Fibroblast of skin of abdomen (primary cell): ENCODE measurements around the gene FRS2.
A peak's percentile ranks its signal among the peaks of the same experiment; 100 is the strongest.

Experiments
- DNase-seq: peaks from one replicate; pipeline ENCODE4 v3.0.0-alpha.2; 2013

The FRS2 gene

DNA sequence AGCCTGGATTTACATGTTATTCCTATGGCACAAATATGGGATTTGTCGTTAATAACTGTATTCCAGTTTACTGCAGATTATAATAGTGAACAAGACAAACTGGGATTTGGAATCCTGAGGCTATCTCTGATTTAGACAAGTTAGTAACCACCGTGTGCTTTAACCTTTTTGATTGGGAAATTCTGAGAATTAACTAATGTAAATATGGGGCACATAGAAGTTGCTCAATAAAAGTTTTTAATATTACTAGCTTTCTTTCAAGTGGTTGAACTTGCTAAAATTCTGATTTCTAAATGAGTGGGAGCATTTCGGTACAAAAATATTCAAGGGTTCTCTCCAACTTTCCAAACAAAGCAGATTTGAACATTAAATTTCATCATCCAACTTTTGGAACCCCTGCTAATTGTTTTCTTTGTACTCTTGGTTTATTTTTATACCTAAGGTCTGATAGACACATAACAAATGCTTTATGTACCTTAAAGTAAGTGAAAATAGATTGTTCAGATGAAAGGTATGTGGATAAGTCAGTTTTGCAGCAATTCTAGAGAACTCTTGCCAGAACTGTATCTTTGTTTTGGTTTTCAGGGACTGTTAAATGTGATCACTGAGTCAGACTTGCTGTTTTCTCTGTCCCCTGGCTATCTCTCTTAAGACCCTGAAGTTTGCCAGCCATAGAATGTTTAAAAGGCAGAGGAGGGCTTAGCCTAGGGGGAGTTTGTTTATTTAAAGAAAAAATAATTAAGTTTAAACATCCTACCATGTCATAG, 57.5 kb downstream of the FRS2 start:
- DNase-seq: peak; percentile 70

DNA sequence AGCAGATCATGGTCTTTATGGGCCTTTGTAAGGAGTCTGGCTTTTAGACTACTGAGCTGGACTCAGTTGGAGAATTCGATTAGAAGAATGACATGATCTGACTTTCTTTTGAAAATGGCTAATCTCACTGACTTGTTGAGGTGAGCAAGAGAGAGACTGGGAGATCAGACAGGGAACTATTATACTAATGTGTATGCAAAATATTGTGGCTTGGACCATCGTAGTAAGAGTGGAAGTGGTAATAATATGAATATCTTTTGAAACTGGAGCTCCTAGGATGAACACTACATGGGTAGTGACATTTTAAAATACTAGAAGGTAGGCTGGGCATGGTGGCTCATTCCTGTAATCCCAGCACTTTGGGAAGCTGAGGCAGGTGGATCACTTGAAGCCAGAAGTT, 58.8 kb downstream of the FRS2 start:
- no peak for DNase-seq

DNA sequence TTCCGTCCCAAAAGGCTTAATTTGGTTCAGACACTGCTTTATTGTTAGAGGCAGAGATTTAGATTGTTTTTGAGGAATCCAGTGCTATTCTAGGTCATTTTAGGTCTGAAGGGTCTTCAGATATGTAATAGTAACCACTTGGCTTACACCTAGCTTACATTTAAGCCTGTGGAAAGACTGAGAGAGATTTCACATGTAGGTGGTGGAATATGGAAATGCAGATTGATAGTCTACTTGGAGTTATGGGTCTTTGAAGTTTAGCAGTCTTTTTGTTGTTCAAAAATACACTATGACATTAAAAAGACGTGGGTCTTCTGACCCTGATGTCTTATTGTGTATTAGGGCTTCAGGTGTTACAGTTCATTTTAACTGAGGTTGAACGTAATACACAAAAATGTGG, 63.7 kb downstream of the FRS2 start:
- no peak for DNase-seq

DNA sequence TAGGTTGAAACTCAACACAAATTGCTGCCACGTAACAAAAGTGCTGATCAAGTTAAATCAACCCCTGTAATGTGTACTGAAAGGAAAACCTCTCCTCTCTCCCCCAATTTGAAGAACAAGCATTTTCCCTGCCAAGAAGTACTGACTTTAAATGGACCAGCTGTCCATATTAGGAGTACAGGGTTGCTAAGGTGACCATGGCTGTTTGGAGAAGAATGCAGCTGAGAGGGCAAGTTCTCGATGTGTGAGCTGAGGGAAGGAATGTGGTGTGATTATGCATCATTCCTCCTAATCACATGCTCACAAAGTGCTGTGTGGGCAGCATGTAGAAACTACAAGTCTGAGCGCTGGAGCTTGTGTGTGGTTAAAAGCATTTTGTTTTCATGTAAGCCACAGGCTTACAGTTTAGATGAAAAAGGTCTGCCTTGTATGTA, 64.2 kb downstream of the FRS2 start:
- peak; percentile 98 for DNase-seq

DNA sequence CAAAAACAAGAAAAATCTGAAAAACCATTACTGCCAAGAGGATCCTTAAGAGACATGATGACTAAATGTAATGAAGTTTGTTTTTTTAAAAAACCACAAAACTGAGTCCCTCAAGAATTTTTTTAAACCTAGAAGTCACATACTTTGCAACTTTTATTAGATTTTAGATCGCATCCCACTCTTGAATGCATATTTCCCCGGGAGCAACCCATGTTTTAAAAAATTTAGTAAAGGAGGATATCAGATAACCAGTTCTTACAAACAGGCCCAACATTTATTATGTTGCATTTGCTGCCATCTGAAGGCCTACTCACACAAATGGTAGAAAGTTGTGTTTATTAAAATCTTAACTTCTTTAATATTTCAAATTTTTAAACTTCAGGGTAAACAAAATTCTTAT, 70.8 kb downstream of the FRS2 start:
- peak; percentile 73 for DNase-seq

DNA sequence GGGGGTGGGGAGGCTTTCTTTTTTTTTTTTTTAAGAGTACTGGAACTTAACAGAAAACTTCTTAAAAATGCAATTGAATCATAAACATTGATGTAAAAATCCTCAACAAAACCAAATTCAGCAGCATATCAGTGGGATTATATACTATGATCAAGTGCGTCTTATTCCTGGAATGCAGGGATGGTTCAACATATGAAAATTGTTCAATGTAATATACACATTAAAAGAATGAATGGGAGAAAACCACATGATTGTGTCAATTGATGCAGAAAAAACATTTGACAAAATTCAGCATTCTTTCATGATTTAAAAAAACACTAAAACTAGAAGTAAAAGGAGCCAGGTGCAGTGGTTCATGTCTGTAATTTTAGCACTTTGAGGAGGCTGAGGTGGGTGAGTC, 73.9 kb downstream of the FRS2 start:
- no peak for DNase-seq

DNA sequence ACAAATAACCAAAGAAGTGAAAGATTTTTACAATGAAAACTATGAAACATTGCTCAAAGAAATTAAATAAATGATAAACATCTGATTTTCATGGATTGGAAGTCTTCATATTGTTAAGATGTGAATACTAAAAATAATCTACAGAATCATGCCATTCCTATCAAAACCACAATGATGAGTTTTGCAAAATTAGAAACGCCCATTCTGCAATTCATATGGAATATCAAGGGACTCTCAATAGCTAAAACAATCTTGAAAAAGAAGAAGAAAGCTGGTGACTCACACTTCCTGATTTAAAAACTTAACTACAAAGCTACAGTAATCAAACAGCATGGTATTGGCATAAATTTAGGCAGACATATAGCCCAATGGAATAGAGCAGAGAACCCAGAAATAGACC, 74.9 kb downstream of the FRS2 start:
- DNase-seq: no peak

DNA sequence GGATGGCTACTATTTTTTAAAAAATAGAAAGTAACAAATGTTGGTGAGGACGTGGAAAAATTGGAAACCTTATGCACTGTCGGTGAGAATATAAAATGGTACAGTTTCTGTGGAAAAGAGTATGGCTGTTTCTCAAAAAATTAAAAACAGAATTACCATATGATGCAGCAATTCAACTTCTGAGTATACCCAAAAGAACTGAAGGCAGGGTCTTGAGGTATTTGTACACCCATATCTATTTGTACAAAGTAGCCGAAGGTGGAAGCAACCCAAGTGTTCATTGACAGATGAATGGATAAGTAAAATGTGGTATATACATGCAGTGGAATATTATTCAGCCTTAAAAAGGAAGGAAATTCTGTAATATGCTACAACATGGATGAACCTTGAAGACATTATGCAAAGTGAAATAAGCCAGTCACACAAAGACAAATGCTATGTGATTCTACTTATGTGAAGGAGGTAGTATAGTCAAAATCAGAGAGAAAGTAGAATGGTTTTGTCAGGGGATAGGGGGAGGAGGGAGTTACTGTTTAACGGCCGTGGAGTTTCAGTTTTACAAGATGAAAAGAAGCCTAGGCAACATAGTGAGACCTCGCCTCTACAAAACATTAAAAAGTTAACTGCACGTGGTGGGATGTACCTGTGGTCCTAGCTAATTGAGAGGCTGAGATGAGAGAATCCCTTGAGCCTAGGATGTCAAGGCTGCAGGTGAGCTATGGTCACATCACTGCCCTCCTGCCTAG, 76.7 kb downstream of the FRS2 start:
- DNase-seq: no peak

DNA sequence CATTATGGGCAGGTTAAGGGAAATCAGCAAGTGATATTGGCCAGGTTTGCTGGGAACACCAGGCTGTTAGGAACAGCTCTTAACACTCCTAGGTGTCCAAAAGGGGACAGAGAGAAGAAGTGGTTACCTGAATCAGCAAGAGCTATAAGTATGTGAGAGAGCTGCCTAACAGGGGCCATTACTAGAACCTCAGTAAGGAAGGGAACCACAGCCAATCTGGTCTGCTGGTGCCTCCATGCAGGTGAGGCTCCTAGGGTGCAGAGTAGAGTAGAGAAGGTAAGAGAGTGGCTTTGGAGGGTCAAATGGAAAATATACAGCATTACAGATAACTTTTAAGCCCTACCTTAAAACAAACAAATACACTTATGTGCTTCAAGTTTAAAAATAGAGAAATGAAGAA, 78.5 kb downstream of the FRS2 start:
- DNase-seq: no peak

DNA sequence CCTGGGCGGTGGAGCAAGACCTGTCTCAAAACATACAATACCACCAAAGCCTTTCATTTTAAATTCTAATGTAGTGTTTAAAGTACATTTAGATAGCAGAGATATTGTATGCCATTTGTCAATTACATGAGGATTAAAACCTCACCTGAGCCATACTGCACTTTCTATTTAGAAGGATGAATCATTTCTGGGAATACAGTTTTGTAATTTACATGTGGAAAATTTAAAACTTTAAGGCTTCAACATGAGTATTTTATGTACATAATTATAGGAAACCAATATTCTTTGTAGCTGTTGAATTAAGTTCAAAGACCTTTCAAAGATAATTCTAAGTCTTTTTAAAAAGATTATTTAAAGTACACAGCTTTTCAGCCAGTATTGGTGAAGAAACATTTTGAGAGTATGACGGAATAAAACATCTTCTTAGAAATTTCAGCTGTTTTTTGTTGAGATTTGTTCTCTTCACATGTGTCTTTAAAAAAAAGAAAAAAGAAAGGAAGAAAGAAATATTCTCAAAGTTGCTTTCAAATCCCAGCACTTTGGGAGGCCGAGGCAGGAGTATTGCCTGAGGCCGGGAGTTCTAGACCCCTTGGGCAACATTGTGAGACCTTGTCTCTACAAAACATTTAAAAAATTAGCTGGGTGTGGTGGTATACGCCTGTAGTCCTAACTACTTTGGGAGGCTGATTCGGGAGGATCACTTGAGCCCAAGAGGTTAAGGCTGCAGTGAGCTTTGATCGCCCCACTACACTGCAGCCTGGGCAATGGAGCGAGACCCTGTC, 80.6 kb downstream of the FRS2 start:
- no peak for DNase-seq

DNA sequence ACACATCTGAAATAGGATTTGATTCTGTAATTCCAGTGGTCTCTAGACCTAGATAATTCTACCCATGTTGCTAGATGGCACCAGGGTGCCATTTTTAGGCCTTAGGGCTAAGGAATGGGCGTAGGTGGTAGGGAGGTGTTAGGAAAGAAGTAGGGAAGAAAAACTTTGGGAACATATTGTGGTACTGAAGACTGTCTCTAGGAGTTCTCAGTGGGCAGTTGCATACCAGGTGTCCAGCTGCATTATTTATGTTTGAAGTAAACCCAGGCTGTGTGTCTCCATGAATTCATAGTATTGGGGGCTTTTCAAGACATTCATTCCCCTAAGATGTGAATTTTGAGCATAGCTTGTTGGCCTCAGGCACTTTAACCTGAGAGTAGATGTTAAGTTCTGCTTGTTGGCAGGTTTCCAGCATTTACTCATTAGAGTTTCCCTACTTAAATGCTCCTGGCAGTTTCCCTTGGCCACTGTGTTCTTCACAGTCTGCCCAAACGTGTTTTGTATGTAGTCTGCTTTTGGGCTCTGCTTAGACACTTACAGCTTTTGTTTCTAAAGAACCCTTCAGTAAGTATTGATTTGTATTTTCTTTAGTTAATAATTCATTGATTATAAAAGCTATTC, 83.5 kb downstream of the FRS2 start:
- peak; percentile 63 for DNase-seq

DNA sequence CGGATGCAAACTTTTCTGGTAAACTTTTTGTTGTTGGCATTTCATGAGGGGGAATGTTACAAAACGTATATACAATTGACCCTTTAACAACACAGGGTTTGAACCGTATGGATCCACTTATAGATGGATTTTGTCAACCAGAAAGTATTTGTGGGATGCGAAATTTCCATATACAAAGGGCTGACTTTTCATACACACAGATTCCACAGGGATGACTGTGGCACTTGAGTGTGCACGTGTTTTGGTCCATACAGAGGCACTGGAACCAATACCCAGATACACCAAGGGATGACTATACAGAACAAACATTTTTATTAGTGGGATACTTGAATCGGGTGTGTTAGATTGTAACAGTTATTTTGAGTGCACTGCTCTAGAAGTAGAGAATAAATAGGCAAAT, 85.3 kb downstream of the FRS2 start:
- peak; percentile 99 for DNase-seq

DNA sequence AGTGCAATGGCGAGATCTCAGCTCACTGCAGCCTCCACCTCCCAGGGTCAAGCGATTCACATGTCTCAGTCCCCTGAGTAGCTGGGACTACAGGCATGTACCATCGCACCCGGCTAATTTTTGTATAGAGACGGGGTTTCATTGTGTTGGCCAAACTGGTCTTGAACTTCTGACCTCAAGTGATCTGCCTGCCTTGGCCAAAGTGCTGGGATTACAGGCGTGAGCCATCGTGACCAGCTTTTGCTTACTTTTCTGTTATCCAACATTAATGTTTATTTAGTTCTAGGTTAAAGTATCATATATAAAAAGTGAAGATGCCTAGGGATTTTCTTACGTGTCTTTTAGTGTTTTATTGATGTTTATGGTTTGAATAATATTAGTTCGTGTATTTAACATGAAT, 86.2 kb downstream of the FRS2 start:
- DNase-seq: no peak

DNA sequence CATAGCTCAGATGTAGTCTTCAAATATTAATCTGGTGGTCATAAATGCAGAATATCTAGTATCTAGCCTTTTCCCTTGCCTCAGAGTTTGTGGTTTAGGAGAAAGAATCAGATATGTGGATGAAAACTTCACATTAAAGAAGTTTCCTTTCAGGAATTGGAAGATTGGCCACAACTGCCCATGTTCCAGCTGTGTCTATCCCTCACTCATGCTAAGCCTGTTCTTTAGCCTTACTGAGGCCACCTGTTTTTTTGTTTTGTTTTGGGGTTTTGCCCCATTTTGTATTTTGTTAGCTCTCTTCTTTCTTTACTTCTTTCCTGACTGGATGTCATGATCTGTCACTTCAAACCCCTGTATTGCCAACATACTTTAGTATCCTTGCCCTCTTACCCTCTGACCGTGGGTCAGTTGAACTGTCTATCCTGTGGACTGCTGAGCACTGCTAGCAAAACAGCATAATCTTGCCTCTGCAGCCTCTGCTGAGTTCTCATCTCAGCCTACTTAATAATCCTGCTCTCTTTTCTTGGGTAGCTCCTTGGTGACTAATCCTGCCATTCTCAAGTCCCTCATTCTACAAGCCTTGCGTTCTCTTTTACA, 93.1 kb downstream of the FRS2 start:
- no peak for DNase-seq

DNA sequence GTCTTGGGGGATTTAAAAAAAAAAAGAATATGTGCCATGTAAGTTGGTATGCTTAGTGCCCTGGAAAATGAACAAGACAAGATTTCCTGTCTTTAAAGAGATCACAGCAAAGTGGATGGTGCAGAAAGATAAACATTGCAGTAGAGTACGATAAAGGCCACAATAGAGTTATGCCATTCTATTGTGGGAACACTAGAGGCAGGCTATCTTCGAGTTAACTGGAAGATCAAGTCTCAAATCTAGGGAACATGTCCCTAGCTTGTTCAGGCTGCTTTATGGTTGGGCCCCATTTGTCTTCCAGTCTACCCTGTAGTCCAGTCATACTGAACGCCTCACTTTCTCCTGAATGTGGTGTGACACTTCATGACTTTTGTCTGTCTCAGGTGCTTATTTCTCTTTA, 96.4 kb downstream of the FRS2 start:
- DNase-seq: no peak

DNA sequence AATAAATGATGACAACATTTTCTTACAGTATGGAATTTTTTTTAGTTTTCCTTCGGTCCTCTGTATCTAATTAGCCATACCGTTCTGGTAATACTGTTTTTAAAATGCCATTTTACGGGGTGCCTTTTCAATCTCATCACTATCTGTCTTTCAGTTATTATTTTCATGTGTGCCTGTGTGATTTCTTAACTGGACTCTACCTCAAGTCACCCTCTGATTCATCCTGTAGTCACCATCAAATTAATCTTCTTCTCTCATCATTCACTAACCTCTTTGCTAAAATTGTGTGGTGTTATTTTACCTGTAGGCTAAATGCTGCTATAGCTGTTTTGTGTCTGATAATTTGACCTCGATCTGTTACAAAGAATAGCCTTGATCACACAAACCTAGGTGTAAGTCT, 99.0 kb downstream of the FRS2 start:
- DNase-seq: peak; percentile 64

DNA sequence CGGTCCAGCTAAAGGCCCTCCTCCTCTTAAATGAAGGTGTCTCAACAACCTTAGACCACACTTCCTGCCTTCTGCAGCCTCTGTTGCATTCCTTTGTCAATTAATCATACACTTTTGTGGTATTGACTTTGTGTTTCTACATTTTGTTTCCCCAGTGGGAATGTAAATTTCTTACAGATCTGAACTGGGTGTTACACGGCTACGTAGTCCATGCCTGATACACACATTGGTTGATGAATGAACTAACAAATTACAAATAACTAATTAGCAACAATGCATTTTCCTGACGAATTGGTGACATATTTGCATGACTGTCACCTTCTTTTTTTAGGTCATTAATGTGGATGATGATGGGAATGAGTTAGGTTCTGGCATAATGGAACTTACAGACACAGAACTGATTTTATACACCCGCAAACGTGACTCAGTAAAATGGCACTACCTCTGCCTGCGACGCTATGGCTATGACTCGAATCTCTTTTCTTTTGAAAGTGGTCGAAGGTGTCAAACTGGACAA, 99.9 kb downstream of the FRS2 start:
- DNase-seq: peak; percentile 78

DNA sequence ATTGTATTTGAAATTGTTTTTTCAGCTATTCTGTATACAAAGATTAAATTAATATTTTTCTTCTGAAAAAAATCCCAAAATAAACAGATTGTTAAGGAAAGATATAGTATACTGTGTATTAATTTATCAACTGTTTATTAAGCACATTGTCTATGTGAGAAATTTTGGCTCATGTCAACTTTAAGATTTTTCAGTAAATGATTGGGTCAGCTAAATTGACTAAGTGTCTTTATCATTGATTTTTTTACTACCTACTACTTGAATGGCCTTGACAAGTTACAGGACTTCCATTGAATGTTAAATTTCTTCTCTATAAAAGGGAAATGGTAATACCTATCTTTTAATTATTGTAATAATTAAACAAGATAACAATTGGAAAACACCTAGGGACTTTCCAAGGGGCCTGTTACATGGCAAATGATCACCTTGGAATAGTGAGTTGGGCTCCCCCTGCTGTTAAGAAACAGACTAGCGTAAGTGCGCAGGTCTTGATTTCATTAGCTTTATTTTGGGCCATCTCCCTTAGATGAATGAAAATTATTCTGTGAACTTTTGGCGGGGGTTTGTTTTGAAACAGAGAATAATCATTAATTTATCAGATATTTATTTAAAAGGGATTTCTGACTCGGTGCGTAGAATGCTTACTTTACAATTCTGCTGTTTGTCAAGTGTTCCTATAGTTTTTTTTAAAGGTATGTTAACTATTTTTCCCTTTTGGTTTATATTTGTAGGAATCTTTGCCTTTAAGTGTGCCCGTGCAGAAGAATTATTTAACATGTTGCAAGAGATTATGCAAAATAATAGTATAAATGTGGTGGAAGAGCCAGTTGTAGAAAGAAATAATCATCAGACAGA, 100.6 kb downstream of the FRS2 start:
- peak; percentile 57 for DNase-seq

DNA sequence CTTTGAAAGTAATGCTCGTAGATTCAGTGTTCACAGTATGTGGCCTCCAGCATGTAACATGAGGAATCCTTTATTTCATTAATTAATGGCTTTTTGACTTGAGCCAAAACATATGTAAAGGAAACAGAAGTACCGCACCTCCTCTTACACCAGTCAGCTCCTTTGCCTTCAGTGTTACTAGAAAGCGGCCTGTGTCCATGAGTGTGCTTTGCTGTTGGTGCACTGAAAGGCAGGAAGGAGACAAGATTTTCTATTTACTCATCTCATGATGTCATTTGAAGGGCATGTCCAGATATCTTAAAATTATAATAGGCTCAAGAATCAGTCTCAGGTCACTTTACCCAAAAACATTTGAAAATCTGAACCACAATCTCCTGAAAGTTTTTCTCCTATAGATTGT, 105.2 kb downstream of the FRS2 start:
- DNase-seq: peak; percentile 33

DNA sequence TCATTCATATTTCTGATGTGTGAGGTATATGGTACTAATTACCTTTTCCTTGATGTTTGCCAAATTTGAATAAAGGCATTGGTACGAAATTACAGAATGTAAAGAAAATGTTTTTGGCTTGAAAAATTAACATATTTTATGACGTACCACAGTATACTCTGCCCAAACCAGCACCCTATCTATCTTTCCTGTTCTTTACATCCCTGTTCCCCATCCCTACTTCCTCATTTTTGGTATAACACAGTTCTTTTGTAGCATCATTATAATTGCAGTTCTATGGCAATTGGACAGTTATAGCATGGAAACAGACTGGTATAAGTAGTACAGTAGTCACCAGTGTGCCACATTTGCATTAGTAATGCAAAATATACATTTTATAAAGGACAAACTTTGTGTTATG, 108.1 kb downstream of the FRS2 start:
- no peak for DNase-seq

DNA sequence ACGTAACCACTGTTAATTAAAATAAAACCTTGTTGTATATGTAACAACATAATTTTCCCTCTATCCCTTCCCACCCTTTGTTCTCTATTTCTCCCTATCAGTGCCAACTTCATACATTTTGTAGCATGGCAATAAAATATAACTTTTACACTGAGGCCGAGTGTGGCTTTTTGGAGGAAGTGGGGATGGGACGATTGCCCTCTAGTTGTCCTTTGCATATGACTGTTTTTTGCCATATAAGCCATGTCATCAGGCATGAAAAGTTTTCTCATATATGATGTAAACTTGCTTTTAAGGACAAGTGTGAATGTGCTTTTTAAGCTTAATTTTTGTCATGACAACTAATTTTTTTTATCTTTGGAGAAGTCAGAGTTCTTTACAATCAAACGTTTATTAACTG, 108.8 kb downstream of the FRS2 start:
- no peak for DNase-seq
